ENCODE measurements around the gene JUN. TPM values are rescaled to one million over a fixed set of nuclear protein-coding genes. Genes with fewer than 3 reads are reported as not detected.

JUN gene
- total RNA-seq, 2 experiments from 2014 or later, result 24.2 to 25.9 TPM

DNA sequence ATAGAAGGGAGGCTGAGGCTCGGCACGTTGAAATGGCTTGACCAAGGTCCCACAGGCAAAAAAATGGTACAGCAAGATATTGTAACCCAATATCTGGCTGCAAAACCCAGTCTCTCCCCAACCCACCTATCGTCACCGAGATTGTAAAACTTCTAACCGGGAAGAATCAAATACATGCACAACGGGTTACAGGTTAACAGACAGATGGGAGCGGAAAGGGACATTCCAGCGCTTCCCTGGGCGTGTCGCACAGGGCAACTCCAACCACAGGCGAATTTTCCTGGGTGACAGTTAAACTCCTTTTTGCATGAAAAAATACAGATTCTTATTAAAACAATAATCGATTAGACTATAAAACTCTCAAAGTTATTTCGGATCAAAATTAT is 31.8 kb upstream of the JUN start:
- H3K36me3 Mint-ChIP-seq (ENCODE audit: low read depth), result no peaks in the 10 kb centered on the region
- H3K27ac Mint-ChIP-seq, result peak overlapping the region; percentile 71
- H3K9me3 Mint-ChIP-seq, result no peaks in the 10 kb centered on the region
- H3K4me3 Mint-ChIP-seq, result peak overlapping the region; percentile 81
- peaks cover 33% of the 10 kb centered on the region for H3K4me1 Mint-ChIP-seq (ENCODE audit: low read depth)
- intact Hi-C loops (cut with micrococcal nuclease), result loop anchor here (1.0 to 5.0 kb wide), 7 partner anchors 31 to 481 kb away; partner anchors contain the start of gene JUN
- peak; percentile 34 for DNase-seq
- no peaks in the 10 kb centered on the region for H3K27me3 Mint-ChIP-seq (ENCODE audit: low read depth)
- CTCF ChIA-PET, result no interaction called here

DNA sequence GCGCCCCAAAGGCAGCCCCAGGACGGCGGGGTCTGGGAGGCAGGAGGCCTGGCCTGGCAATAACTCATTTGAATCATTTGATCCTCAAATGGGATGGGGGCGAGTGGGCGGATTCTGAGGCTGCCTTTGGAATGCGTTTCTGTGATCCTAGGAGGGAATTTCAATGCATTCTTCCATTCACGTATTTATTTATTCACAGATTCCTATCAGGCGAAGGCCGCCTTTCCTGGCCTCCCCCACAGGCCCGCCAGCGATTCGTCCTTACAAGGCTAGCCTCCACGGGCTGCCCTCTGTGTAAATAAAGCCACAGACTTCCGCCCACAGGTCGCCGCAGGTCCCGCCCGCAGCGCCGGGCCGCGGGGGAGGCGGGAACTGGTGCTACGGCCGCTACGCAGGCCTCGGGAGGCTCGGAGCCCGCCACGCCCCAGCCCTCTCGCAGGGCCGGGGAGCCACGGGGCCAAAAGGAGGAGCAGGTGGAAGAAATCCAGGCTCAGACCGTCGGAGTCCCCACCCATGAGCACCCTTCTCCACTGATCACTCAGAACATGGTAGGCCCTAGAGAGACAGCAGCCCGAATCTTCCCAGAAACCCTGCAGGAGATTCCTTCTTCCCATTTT is 31.3 kb upstream of the JUN start:
- peak; percentile 58 for DNase-seq
- Mint-ChIP-seq H3K4me3 (peak overlapping the region; percentile 81), H3K36me3 (ENCODE audit: low read depth) (no peaks in the 10 kb centered on the region), H3K27ac (peak overlapping the region; percentile 71), H3K4me1 (ENCODE audit: low read depth) (peaks cover 33% of the 10 kb centered on the region), H3K27me3 (ENCODE audit: low read depth) (no peaks in the 10 kb centered on the region), H3K9me3 (no peaks in the 10 kb centered on the region)
- CTCF ChIA-PET, result no interaction called here
- intact Hi-C loops (cut with micrococcal nuclease), result loop anchor here (2.0 to 5.0 kb wide), 2 partner anchors 60 to 192 kb away; no protein-coding TSS in a partner anchor

DNA sequence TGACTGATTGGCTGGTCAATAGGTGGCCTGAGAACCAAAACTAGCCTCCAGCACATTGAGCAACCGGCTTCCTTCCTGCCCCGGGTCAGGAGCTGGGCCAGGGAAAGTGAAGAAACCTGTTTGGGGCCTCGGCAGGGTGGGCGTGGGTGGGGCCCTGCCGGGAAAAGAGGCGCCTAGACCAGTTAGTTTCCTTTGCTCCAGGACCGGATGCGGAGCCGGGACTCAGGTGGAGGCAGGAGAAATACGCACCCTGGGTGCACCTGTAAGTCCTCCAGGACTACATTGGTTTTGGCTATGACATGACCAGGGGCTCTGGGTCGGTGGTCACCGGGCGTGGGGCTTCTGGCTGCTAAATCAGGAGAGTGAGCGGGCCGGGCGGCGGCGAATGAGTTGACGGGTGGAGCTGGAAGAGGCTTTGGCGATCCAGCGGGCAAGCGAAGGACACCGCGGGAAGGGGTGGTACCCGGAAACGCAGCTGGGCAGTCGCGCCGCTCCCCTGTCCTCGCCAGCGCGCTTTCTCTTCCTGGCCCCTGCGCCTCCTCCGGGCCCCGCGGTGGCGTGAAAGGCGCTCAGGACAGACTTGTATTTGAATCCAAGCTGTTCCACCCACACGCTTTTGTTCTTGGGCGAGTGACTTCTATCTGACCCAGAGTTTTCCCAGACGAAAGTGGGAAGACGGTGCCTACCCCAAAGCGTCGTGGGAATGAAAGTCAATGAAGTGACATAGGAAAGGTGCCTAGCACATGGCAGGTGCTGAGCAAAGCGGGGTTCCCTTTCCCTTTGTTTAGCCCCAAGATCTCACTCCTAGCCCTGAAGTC is 30.6 kb upstream of the JUN start:
- Mint-ChIP-seq H3K4me3 (peak overlapping the region; percentile 81), H3K27ac (no peak overlapping the region), H3K36me3 (ENCODE audit: low read depth) (no peaks in the 10 kb centered on the region), H3K9me3 (no peaks in the 10 kb centered on the region), H3K27me3 (ENCODE audit: low read depth) (no peaks in the 10 kb centered on the region), H3K4me1 (ENCODE audit: low read depth) (peaks cover 33% of the 10 kb centered on the region)
- CTCF ChIA-PET, result interaction anchor here (0.7 kb wide), 1 partner anchor 13 kb away, joined by 3 read pairs; no protein-coding TSS in a partner anchor
- no peak for DNase-seq
- intact Hi-C loops (cut with micrococcal nuclease), result loop anchor here (2.0 to 5.0 kb wide), 2 partner anchors 60 to 193 kb away; no protein-coding TSS in a partner anchor

DNA sequence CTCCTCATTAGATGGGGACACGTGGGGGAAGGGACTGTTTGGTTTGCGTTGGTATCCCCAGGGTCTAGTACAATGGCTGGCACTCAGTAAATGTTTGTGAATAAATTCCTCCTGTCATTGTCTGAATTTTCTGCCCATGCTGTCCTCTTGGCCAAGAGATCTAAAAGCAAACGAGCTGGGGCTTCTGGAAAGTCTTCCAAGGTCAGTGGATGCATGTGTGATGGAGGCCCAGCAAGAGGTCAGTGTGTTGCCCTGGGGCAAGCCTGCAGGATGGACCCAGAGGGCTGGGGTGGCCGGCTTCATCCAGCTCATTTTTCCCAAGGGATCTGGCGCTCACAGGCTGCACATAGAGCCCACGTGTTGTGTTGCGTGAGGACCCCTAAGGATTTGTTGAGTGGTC is 30.0 kb upstream of the JUN start:
- DNase-seq, result no peak
- Mint-ChIP-seq H3K27ac (no peak overlapping the region), H3K4me1 (ENCODE audit: low read depth) (peaks cover 37% of the 10 kb centered on the region), H3K36me3 (ENCODE audit: low read depth) (no peaks in the 10 kb centered on the region), H3K27me3 (ENCODE audit: low read depth) (no peaks in the 10 kb centered on the region), H3K9me3 (no peaks in the 10 kb centered on the region), H3K4me3 (no peak overlapping the region)
- intact Hi-C loops (cut with micrococcal nuclease), result loop anchor here (2.0 kb wide), 1 partner anchor 59 kb away; no protein-coding TSS in a partner anchor
- CTCF ChIA-PET, result no interaction called here

DNA sequence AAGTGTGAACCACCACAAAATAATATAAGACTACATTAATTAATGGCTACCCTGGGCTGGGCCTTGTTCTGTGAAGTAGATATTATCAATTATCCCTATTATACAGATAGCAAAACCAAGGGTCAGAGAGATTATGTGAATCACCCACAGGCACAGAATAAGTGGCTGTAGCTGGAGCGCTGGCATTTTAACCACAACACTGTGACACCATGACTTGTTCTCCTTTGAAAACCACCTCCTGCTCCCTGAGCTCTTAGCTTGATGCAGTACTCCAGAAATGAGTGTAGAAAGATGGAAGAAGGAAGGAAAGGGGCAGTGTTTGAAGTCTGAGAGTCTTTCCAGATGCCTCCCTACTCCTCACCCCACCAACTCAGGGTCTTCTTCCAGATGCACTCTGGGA is 29.5 kb upstream of the JUN start:
- Mint-ChIP-seq H3K36me3 (ENCODE audit: low read depth) (no peaks in the 10 kb centered on the region), H3K4me1 (ENCODE audit: low read depth) (peaks cover 37% of the 10 kb centered on the region), H3K4me3 (no peak overlapping the region), H3K27ac (no peak overlapping the region), H3K27me3 (ENCODE audit: low read depth) (no peaks in the 10 kb centered on the region), H3K9me3 (no peaks in the 10 kb centered on the region)
- intact Hi-C loops (cut with micrococcal nuclease), result no loop called here
- CTCF ChIA-PET, result interaction anchor here (0.5 kb wide), 1 partner anchor 209 kb away, joined by 6 read pairs; no protein-coding TSS in a partner anchor
- DNase-seq, result no peak

DNA sequence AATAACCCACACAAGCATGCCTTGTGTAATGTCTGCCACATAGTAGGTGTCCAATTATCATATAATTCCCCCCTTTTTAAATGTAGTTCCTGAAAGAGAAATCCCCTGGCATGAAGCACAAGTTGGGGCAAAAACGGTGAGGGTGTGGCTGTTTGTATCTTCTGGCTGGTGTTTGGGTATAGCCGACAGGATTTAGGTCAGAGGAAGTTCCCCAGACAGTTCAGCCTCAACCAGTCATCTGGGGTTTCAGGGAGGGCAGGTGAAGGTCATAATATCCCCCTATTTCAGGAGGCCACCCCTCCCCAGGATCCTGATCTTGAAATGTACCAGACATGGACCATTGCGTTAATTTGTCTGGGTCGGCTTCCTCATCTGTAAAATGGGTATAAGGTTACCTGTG is 29.1 kb upstream of the JUN start:
- peak overlapping the region; percentile 9 for H3K27ac Mint-ChIP-seq
- peak; percentile 39 for DNase-seq
- no peaks in the 10 kb centered on the region for H3K36me3 Mint-ChIP-seq (ENCODE audit: low read depth)
- intact Hi-C loops (cut with micrococcal nuclease), result no loop called here
- H3K4me3 Mint-ChIP-seq, result no peak overlapping the region
- peaks cover 41% of the 10 kb centered on the region for H3K4me1 Mint-ChIP-seq (ENCODE audit: low read depth)
- CTCF ChIA-PET, result interaction anchor here (0.5 kb wide), 1 partner anchor 209 kb away, joined by 6 read pairs; no protein-coding TSS in a partner anchor
- no peaks in the 10 kb centered on the region for H3K27me3 Mint-ChIP-seq (ENCODE audit: low read depth)
- no peaks in the 10 kb centered on the region for H3K9me3 Mint-ChIP-seq

DNA sequence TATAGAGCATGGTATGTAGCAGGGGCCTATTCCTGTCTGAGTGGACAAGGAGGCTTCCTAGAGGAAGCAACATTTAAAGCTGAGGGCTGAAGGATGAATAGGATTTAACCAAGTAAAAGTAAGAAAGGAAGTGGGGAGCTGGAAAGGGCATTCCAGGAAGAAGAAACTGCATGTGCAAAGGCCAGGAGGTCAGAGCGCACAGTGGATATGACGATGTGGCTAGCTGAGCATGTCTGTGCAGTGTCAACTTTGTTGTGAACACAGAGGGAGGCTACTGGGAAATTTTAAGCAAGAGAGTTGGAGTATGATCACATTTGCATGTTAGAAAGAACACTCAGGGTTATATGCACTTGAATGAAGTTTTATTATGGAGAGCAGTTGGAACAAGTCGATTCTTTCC is 28.6 kb upstream of the JUN start:
- intact Hi-C loops (cut with micrococcal nuclease), result no loop called here

DNA sequence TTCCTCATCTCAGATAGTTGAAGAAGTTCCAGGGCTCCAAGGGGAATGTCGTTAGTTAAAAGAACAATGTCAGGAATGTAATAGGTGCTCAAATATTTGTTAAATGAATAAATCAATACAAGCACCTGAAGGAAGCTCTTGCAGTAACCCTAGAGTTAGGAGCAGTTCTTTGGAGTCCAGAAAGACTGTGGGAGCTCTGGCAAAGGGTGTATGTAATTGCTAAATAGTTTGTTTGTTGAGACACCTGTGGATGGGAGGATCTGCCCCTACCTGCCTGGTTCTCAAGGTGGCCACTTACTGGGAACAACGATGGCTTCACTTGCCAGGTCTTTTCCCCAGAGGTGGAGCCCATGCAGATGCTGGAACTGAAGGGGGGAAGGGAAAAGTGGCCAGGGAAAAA is 27.5 kb upstream of the JUN start:
- intact Hi-C loops (cut with micrococcal nuclease), result no loop called here
- no peak overlapping the region for H3K27ac Mint-ChIP-seq
- CTCF ChIA-PET, result no interaction called here

More for the DNA sequence above, 28.6 kb upstream of the JUN start:
- CTCF ChIA-PET, result no interaction called here
- Mint-ChIP-seq H3K9me3 (no peaks in the 10 kb centered on the region), H3K27me3 (ENCODE audit: low read depth) (no peaks in the 10 kb centered on the region), H3K27ac (peak overlapping the region; percentile 9), H3K36me3 (ENCODE audit: low read depth) (no peaks in the 10 kb centered on the region), H3K4me3 (no peak overlapping the region), H3K4me1 (ENCODE audit: low read depth) (peaks cover 42% of the 10 kb centered on the region)
- DNase-seq, result no peak

DNA sequence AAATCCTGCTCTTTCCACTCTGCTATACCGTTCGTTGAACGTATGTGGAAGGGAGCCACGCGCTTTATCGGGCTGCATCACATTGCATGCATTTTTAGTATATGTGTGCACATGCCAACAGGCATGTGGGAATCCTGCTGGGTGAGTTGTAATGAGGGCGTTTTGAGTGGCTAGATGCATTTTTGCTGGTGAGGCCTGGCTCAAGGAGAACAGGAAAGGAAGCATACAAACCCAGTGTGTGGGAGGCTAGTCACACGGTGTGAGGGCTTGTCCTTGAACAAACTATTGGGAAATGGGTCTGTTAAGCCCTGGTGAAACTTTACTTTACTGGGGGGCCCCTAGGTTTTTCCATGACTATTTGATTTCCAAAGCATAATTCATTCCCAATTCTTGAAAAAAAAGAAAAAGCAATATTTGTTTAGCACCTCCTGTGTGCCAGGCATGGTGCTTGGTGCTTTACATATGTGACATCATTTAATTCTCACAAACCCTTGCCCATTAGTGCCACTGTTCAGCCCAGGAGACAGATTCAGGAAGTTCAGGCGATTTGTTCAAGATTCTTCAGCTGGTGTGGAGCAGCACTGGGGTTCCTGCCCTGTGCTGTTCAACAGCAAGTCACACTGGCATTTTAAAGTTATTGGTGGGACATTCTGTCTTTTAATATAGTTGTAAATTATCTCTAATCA is 25.6 kb upstream of the JUN start:
- Mint-ChIP-seq H3K4me1 (ENCODE audit: low read depth) (peaks cover 32% of the 10 kb centered on the region), H3K36me3 (ENCODE audit: low read depth) (peaks cover 1% of the 10 kb centered on the region), H3K27me3 (ENCODE audit: low read depth) (no peaks in the 10 kb centered on the region), H3K9me3 (no peaks in the 10 kb centered on the region), H3K4me3 (no peak overlapping the region), H3K27ac (no peak overlapping the region)
- intact Hi-C loops (cut with micrococcal nuclease), result no loop called here
- CTCF ChIA-PET, result interaction anchor here (0.9 to 1.2 kb wide), 2 partner anchors 20 to 23 kb away, joined by 3 to 6 read pairs; no protein-coding TSS in a partner anchor
- DNase-seq, result no peak

More for the DNA sequence above, 27.5 kb upstream of the JUN start:
- H3K4me3 Mint-ChIP-seq, result no peak overlapping the region
- no peak for DNase-seq
- H3K27me3 Mint-ChIP-seq (ENCODE audit: low read depth), result no peaks in the 10 kb centered on the region
- H3K9me3 Mint-ChIP-seq, result no peaks in the 10 kb centered on the region
- no peaks in the 10 kb centered on the region for H3K36me3 Mint-ChIP-seq (ENCODE audit: low read depth)
- H3K4me1 Mint-ChIP-seq (ENCODE audit: low read depth), result peaks cover 38% of the 10 kb centered on the region

DNA sequence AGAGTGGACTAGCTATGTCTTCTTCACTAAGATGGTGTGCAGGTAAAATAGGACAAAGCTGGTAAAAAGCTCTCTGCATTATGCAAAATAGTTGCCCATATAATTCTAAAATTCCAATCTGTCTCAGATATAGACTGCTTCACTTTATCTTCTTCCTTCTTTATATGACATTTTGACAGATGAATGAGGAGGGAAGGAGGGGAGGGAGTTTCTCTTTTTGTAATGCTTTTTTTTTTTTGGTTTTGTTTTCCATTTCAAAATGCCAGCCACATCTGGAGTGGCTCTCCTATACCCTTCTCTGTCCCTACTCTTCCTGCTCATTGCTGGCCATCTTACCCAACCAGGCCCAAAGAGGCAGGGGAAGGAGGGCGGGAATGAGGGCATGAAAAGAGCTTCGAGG is 24.2 kb upstream of the JUN start:
- Mint-ChIP-seq H3K4me3 (no peak overlapping the region), H3K27me3 (ENCODE audit: low read depth) (no peaks in the 10 kb centered on the region), H3K9me3 (no peaks in the 10 kb centered on the region), H3K36me3 (ENCODE audit: low read depth) (peaks cover 1% of the 10 kb centered on the region), H3K4me1 (ENCODE audit: low read depth) (peaks cover 21% of the 10 kb centered on the region), H3K27ac (no peak overlapping the region)
- DNase-seq, result no peak
- CTCF ChIA-PET, result interaction anchor here (1.2 kb wide), 1 partner anchor 22 kb away, joined by 3 read pairs; no protein-coding TSS in a partner anchor
- intact Hi-C loops (cut with micrococcal nuclease), result no loop called here

DNA sequence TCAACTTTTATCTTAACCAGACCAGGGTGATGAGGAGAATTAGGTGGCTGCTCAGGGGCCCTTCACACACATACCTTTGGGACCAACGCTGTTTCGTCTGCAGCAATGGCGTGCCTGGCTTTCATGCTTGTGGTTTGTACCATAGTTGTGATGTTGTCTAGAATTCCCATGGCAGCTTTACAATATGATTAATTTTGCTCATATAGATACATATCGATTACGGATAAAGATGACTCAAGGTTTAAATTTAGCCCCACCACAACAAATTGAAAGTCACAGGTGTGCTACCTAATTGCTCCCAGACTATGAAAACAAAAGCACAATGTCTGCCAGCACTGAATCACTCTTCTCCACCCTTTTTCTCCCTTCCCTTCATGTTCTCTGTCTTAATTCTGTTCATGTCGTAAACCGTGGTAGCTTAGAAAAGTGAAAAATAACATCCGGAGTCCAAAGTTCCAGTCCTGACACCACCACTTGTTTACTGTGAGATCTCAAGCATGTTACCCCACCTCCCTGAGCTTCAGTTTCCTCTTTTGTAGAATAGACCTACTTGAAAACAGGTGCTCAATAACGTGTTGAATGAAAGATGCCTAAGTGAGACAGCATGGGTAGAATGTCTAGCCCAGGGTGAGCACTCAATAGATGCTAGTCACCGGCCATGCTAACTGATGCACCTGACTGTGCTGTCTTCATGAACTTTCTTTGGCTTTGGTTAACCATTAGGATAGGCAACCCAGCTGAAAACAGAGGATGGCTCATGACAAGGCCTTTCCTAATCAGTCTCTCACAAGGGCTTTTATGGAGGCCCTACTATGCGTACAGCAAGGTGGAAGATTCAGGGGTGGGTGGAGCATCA is 22.1 kb upstream of the JUN start:
- Mint-ChIP-seq H3K4me3 (no peak overlapping the region), H3K9me3 (no peaks in the 10 kb centered on the region), H3K27me3 (ENCODE audit: low read depth) (no peaks in the 10 kb centered on the region), H3K4me1 (ENCODE audit: low read depth) (peaks cover 11% of the 10 kb centered on the region), H3K27ac (no peak overlapping the region), H3K36me3 (ENCODE audit: low read depth) (peaks cover 4% of the 10 kb centered on the region)
- DNase-seq, result no peak
- CTCF ChIA-PET, result no interaction called here
- intact Hi-C loops (cut with micrococcal nuclease), result no loop called here

All from activated naive CD4-positive, alpha-beta T cell treated with anti-CD3 and anti-CD28 coated beads for 36 hours (primary cell).